Astrocyte (in vitro differentiated cells and primary cell): Measurements from ENCODE around the gene STAP2. TPM values are rescaled to one million over a fixed set of nuclear protein-coding genes. Genes with fewer than 3 reads are reported as not detected.

Source experiments
- DNase-seq: peaks from one replicate; pipeline ENCODE4 v3.0.0-alpha.2; 2010; ENCODE audit warnings: low read depth
- FAIRE-seq: peaks from 2 replicates; lab custom pipeline; 2011; peaks lifted over from hg19 to GRCh38; lab: Jason Lieb, UNC
- H2AFZ ChIP-seq: 2 replicates; pipeline ENCODE4 v1.6.0; 2012; ENCODE audit warnings: low read depth, low read length, inconsistent platforms
- H3K27ac ChIP-seq: 2 replicates; pipeline ENCODE4 v1.5.1; 2011; ENCODE audit warnings: low read depth, low read length, inconsistent platforms
- H3K27me3 ChIP-seq: 2 replicates; pipeline ENCODE4 v1.6.0; 2011; ENCODE audit warnings: low read length, inconsistent platforms; ENCODE audit not compliant: insufficient read depth
- H3K36me3 ChIP-seq: 2 replicates; pipeline ENCODE4 v1.5.1; 2011; ENCODE audit warnings: low read length, inconsistent platforms; ENCODE audit not compliant: insufficient read depth
- H3K4me1 ChIP-seq: 2 replicates; pipeline ENCODE4 v1.5.1; 2011; ENCODE audit warnings: low read length, inconsistent platforms; ENCODE audit not compliant: insufficient read depth
- H3K4me2 ChIP-seq: 2 replicates; pipeline ENCODE4 v1.6.0; 2012; ENCODE audit warnings: low read length, inconsistent platforms
- H3K4me3 ChIP-seq: 2 replicates; pipeline ENCODE4 v1.5.1; 2011; ENCODE audit warnings: low read depth, mild to moderate bottlenecking, low read length, inconsistent platforms; ENCODE audit not compliant: insufficient read depth
- H3K79me2 ChIP-seq: 2 replicates; pipeline ENCODE4 v1.6.0; 2012; ENCODE audit warnings: mild to moderate bottlenecking, low read length, inconsistent platforms; ENCODE audit not compliant: insufficient read depth
- H3K9ac ChIP-seq: 2 replicates; pipeline ENCODE4 v1.6.0; 2012; ENCODE audit warnings: mild to moderate bottlenecking, low read length, inconsistent platforms
- H3K9me3 ChIP-seq: 2 replicates; pipeline ENCODE4 v1.5.1; 2012; ENCODE audit warnings: low read depth, mild to moderate bottlenecking, low read length, inconsistent platforms; ENCODE audit not compliant: insufficient read depth
- H4K20me1 ChIP-seq: 2 replicates; pipeline ENCODE4 v1.6.0; 2012; ENCODE audit warnings: low read length, inconsistent platforms; ENCODE audit not compliant: insufficient read depth
- H3K27ac Mint-ChIP-seq: one replicate; pipeline ENCODE4 v1.8.0; 2021; ENCODE audit warnings: mild to moderate bottlenecking, mixed read lengths; ENCODE audit not compliant: unreplicated experiment
- H3K27me3 Mint-ChIP-seq: one replicate; pipeline ENCODE4 v1.8.0; 2021; ENCODE audit warnings: low read depth, mixed read lengths; ENCODE audit not compliant: unreplicated experiment
- H3K36me3 Mint-ChIP-seq: one replicate; pipeline ENCODE4 v1.8.0; 2021; ENCODE audit warnings: low read depth, mixed read lengths; ENCODE audit not compliant: unreplicated experiment
- H3K4me1 Mint-ChIP-seq: one replicate; pipeline ENCODE4 v1.8.0; 2021; ENCODE audit warnings: low read depth, mixed read lengths; ENCODE audit not compliant: unreplicated experiment
- H3K4me3 Mint-ChIP-seq: one replicate; pipeline ENCODE4 v1.8.0; 2021; ENCODE audit warnings: mild to moderate bottlenecking, moderate library complexity, mixed read lengths; ENCODE audit not compliant: unreplicated experiment
- H3K9me3 Mint-ChIP-seq: one replicate; pipeline ENCODE4 v1.8.0; 2021; ENCODE audit warnings: mild to moderate bottlenecking, mixed read lengths; ENCODE audit not compliant: unreplicated experiment
- CTCF ChIP-seq: IDR thresholded peaks from 2 replicates; pipeline ENCODE4 v1.5.1; 2011; ENCODE audit warnings: low read depth, mild to moderate bottlenecking, inconsistent platforms, low read length, moderate library complexity; ENCODE audit not compliant: insufficient read depth
- EZH2 ChIP-seq: IDR thresholded peaks from 2 replicates; pipeline ENCODE4 v1.6.1; 2012; ENCODE audit warnings: mild to moderate bottlenecking, low read length, inconsistent platforms; ENCODE audit not compliant: insufficient read depth
- total RNA-seq: library from RNA; stranded (reverse); gene quantifications from 2 replicates; pipeline ENCODE4 v1.2.1, GENCODE V29; 2021

The STAP2 gene
- total RNA-seq, 1 donor from 2014 or later: 5.3 TPM

DNA sequence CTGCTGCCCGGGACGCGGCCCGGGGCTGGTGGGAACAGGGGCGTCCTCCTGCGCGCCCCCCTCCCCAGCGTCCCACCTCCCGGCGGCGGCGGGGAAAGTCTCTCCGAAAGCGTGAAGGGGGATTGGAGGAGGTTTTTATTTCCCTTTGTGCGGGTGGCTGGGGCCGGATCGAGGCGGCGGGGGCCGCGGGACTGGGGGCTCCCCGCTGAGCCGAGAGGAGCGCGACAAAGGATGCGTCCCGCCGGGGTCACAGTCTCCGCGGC is 59.4 kb downstream of the STAP2 start:
- peaks cover 1% of the 10 kb centered on the region for H3K9me3 Mint-ChIP-seq
- no peaks in the 10 kb centered on the region for H3K36me3 ChIP-seq
- H3K9ac ChIP-seq: no peak overlapping the region
- TF ChIP-seq EZH2 (no peak), CTCF (no peak)
- H3K4me1 ChIP-seq: no peaks in the 10 kb centered on the region
- H3K27ac Mint-ChIP-seq: no peak overlapping the region
- H3K79me2 ChIP-seq: no peaks in the 10 kb centered on the region
- no peak overlapping the region for H3K27ac ChIP-seq
- no peak for DNase-seq
- no peak overlapping the region for H2AFZ ChIP-seq
- H3K27me3 Mint-ChIP-seq: peaks cover 36% of the 10 kb centered on the region
- no peak for FAIRE-seq
- no peaks in the 10 kb centered on the region for H4K20me1 ChIP-seq
- no peak overlapping the region for H3K4me3 ChIP-seq
- no peaks in the 10 kb centered on the region for H3K9me3 ChIP-seq
- H3K36me3 Mint-ChIP-seq: no peaks in the 10 kb centered on the region
- no peak overlapping the region for H3K4me3 Mint-ChIP-seq
- peak overlapping the region; percentile 15 for H3K4me2 ChIP-seq
- H3K4me1 Mint-ChIP-seq: peaks cover 2% of the 10 kb centered on the region
- H3K27me3 ChIP-seq: peaks cover 30% of the 10 kb centered on the region

GRCh38 chr19:4278419-4279266 is 60.0 kb downstream of the STAP2 start, which contains the start of gene SHD:
SHD (plus strand) TSS chr19:4279266; CDS start chr19:4280064, 798 bp downstream.
- TF ChIP-seq CTCF (no peak), EZH2 (no peak)
- Histone ChIP-seq H4K20me1 (no peaks in the 10 kb centered on the region), H3K9me3 (no peaks in the 10 kb centered on the region), H3K9ac (no peak within 1 kb of the TSS), H3K27ac (no peak within 1 kb of the TSS), H3K4me2 (peak within 1 kb of the TSS; percentile 15), H3K4me3 (no peak within 1 kb of the TSS), H3K36me3 (no peaks in the 10 kb centered on the region), H3K27me3 (peaks cover 29% of the 10 kb centered on the region), H2AFZ (no peak within 1 kb of the TSS), H3K4me1 (no peaks in the 10 kb centered on the region), H3K79me2 (no peaks in the 10 kb centered on the region)
- FAIRE-seq: no peak
- no peak within 1 kb of the TSS for H3K27ac Mint-ChIP-seq
- peaks cover 1% of the 10 kb centered on the region for H3K9me3 Mint-ChIP-seq
- H3K36me3 Mint-ChIP-seq: no peaks in the 10 kb centered on the region
- H3K4me1 Mint-ChIP-seq: peaks cover 2% of the 10 kb centered on the region
- H3K27me3 Mint-ChIP-seq: peaks cover 36% of the 10 kb centered on the region
- no peak for DNase-seq
- peak within 1 kb of the TSS; percentile 74 for H3K4me3 Mint-ChIP-seq

GRCh38 chr19:4278010-4278409 is 60.6 kb downstream of the STAP2 start:
- Histone ChIP-seq H3K27me3 (peaks cover 27% of the 10 kb centered on the region), H3K36me3 (no peaks in the 10 kb centered on the region), H3K9ac (no peak overlapping the region), H4K20me1 (no peaks in the 10 kb centered on the region), H2AFZ (no peak overlapping the region), H3K4me2 (no peak overlapping the region), H3K9me3 (no peaks in the 10 kb centered on the region), H3K4me3 (no peak overlapping the region), H3K27ac (no peak overlapping the region), H3K79me2 (no peaks in the 10 kb centered on the region), H3K4me1 (no peaks in the 10 kb centered on the region)
- H3K27me3 Mint-ChIP-seq: peaks cover 32% of the 10 kb centered on the region
- TF ChIP-seq EZH2: no peak
- no peak for TF ChIP-seq CTCF
- peaks cover 1% of the 10 kb centered on the region for H3K9me3 Mint-ChIP-seq
- FAIRE-seq: no peak
- H3K27ac Mint-ChIP-seq: no peak overlapping the region
- no peak overlapping the region for H3K4me3 Mint-ChIP-seq
- no peak for DNase-seq
- peaks cover 2% of the 10 kb centered on the region for H3K4me1 Mint-ChIP-seq
- H3K36me3 Mint-ChIP-seq: no peaks in the 10 kb centered on the region
